ENCODE measurements around the gene OR9G4. TPM values are rescaled to one million over a fixed set of nuclear protein-coding genes. Genes with fewer than 3 reads are reported as not detected.

Gene OR9G4
- total RNA-seq, 1 donor from 2014 or later = not detected

GRCh38 chr11:56716379-56716854, 32.1 kb downstream of the OR9G4 start:
- H3K27me3 ChIP-seq (ENCODE audit: control insufficient read depth in 3 of 3, insufficient read depth in 3 of 3, low read length in 3 of 3) = no peaks in the 10 kb centered on the region
- no peak overlapping the region for H3K4me3 ChIP-seq (ENCODE audit: low read length in 3 of 3)
- H3K36me3 ChIP-seq (ENCODE audit: control insufficient read depth in 3 of 3, insufficient read depth in 3 of 3, low read length in 3 of 3) = no peaks in the 10 kb centered on the region
- no peaks in the 10 kb centered on the region for H3K4me1 ChIP-seq (ENCODE audit: control insufficient read depth in 3 of 3, insufficient read depth in 3 of 3, low read length in 3 of 3)
- no peak overlapping the region for H3K27ac ChIP-seq (ENCODE audit: low read depth, low read length)
- H3K9me3 ChIP-seq (ENCODE audit: control insufficient read depth in 3 of 3, low read length in 3 of 3) = peaks cover 0 to 2% (median 0%) of the 10 kb centered on the region in 3 donors
- H3K9ac ChIP-seq (ENCODE audit: low read depth in 1 of 3, low read length in 3 of 3) = no peak overlapping the region

GRCh38 chr11:56714206-56714605, 34.3 kb downstream of the OR9G4 start:
- Histone ChIP-seq H3K4me3 (ENCODE audit: low read length in 3 of 3) (no peak overlapping the region), H3K27ac (ENCODE audit: low read depth, low read length) (no peak overlapping the region), H3K36me3 (ENCODE audit: control insufficient read depth in 3 of 3, insufficient read depth in 3 of 3, low read length in 3 of 3) (no peaks in the 10 kb centered on the region), H3K4me1 (ENCODE audit: control insufficient read depth in 3 of 3, insufficient read depth in 3 of 3, low read length in 3 of 3) (no peaks in the 10 kb centered on the region), H3K9me3 (ENCODE audit: control insufficient read depth in 3 of 3, low read length in 3 of 3) (peaks cover 0 to 2% (median 0%) of the 10 kb centered on the region in 3 donors), H3K9ac (ENCODE audit: low read depth in 1 of 3, low read length in 3 of 3) (no peak overlapping the region), H3K27me3 (ENCODE audit: control insufficient read depth in 3 of 3, insufficient read depth in 3 of 3, low read length in 3 of 3) (no peaks in the 10 kb centered on the region)

GRCh38 chr11:56706486-56706885, 42.0 kb downstream of the OR9G4 start:
- H3K27ac ChIP-seq (ENCODE audit: low read depth, low read length) = no peak overlapping the region
- H3K9me3 ChIP-seq (ENCODE audit: control insufficient read depth in 3 of 3, low read length in 3 of 3) = peaks cover 0 to 3% (median 0%) of the 10 kb centered on the region in 3 donors
- H3K4me3 ChIP-seq (ENCODE audit: low read length in 3 of 3) = no peak overlapping the region
- H3K36me3 ChIP-seq (ENCODE audit: control insufficient read depth in 3 of 3, insufficient read depth in 3 of 3, low read length in 3 of 3) = no peaks in the 10 kb centered on the region
- H3K9ac ChIP-seq (ENCODE audit: low read depth in 1 of 3, low read length in 3 of 3) = no peak overlapping the region
- H3K27me3 ChIP-seq (ENCODE audit: control insufficient read depth in 3 of 3, insufficient read depth in 3 of 3, low read length in 3 of 3) = no peaks in the 10 kb centered on the region
- no peaks in the 10 kb centered on the region for H3K4me1 ChIP-seq (ENCODE audit: control insufficient read depth in 3 of 3, insufficient read depth in 3 of 3, low read length in 3 of 3)

GRCh38 chr11:56705784-56706396, 42.6 kb downstream of the OR9G4 start:
- no peak overlapping the region for H3K9ac ChIP-seq (ENCODE audit: low read depth in 1 of 3, low read length in 3 of 3)
- H3K4me3 ChIP-seq (ENCODE audit: low read length in 3 of 3) = no peak overlapping the region
- H3K9me3 ChIP-seq (ENCODE audit: control insufficient read depth in 3 of 3, low read length in 3 of 3) = peaks cover 0 to 3% (median 0%) of the 10 kb centered on the region in 3 donors
- no peaks in the 10 kb centered on the region for H3K4me1 ChIP-seq (ENCODE audit: control insufficient read depth in 3 of 3, insufficient read depth in 3 of 3, low read length in 3 of 3)
- no peaks in the 10 kb centered on the region for H3K27me3 ChIP-seq (ENCODE audit: control insufficient read depth in 3 of 3, insufficient read depth in 3 of 3, low read length in 3 of 3)
- H3K36me3 ChIP-seq (ENCODE audit: control insufficient read depth in 3 of 3, insufficient read depth in 3 of 3, low read length in 3 of 3) = no peaks in the 10 kb centered on the region
- H3K27ac ChIP-seq (ENCODE audit: low read depth, low read length) = no peak overlapping the region

GRCh38 chr11:56700914-56701485, 47.5 kb downstream of the OR9G4 start:
- Histone ChIP-seq H3K9me3 (ENCODE audit: control insufficient read depth in 3 of 3, low read length in 3 of 3) (peaks cover 0 to 3% (median 1%) of the 10 kb centered on the region in 3 donors), H3K27ac (ENCODE audit: low read depth, low read length) (no peak overlapping the region), H3K36me3 (ENCODE audit: control insufficient read depth in 3 of 3, insufficient read depth in 3 of 3, low read length in 3 of 3) (no peaks in the 10 kb centered on the region), H3K4me3 (ENCODE audit: low read length in 3 of 3) (no peak overlapping the region), H3K9ac (ENCODE audit: low read depth in 1 of 3, low read length in 3 of 3) (no peak overlapping the region), H3K4me1 (ENCODE audit: control insufficient read depth in 3 of 3, insufficient read depth in 3 of 3, low read length in 3 of 3) (no peaks in the 10 kb centered on the region), H3K27me3 (ENCODE audit: control insufficient read depth in 3 of 3, insufficient read depth in 3 of 3, low read length in 3 of 3) (no peaks in the 10 kb centered on the region)

- no peaks in the 10 kb centered on the region for H3K36me3 ChIP-seq (ENCODE audit: control insufficient read depth in 3 of 3, insufficient read depth in 3 of 3, low read length in 3 of 3)
- H3K27me3 ChIP-seq (ENCODE audit: control insufficient read depth in 3 of 3, insufficient read depth in 3 of 3, low read length in 3 of 3) = no peaks in the 10 kb centered on the region
- no peaks in the 10 kb centered on the region for H3K4me1 ChIP-seq (ENCODE audit: control insufficient read depth in 3 of 3, insufficient read depth in 3 of 3, low read length in 3 of 3)
- no peak overlapping the region for H3K27ac ChIP-seq (ENCODE audit: low read depth, low read length)
- H3K4me3 ChIP-seq (ENCODE audit: low read length in 3 of 3) = no peak overlapping the region
- H3K9ac ChIP-seq (ENCODE audit: low read depth in 1 of 3, low read length in 3 of 3) = no peak overlapping the region
- H3K9me3 ChIP-seq (ENCODE audit: control insufficient read depth in 3 of 3, low read length in 3 of 3) = peaks cover 0 to 3% (median 0%) of the 10 kb centered on the region in 3 donors
Measured at GRCh38 chr11:56700242-56700913, 48.1 kb downstream of the OR9G4 start.

- Histone ChIP-seq H3K27ac (ENCODE audit: low read depth, low read length) (no peak within 1 kb of the TSS), H3K9me3 (ENCODE audit: control insufficient read depth in 3 of 3, low read length in 3 of 3) (peaks cover 0 to 3% (median 0%) of the 10 kb centered on the region in 3 donors), H3K4me1 (ENCODE audit: control insufficient read depth in 3 of 3, insufficient read depth in 3 of 3, low read length in 3 of 3) (no peaks in the 10 kb centered on the region), H3K9ac (ENCODE audit: low read depth in 1 of 3, low read length in 3 of 3) (no peak within 1 kb of the TSS), H3K27me3 (ENCODE audit: control insufficient read depth in 3 of 3, insufficient read depth in 3 of 3, low read length in 3 of 3) (no peaks in the 10 kb centered on the region), H3K4me3 (ENCODE audit: low read length in 3 of 3) (no peak within 1 kb of the TSS), H3K36me3 (ENCODE audit: control insufficient read depth in 3 of 3, insufficient read depth in 3 of 3, low read length in 3 of 3) (no peaks in the 10 kb centered on the region)
Measured at GRCh38 chr11:56698795-56699194, 49.7 kb downstream of the OR9G4 start, which contains the start of gene OR9G1. Gene OR9G1 (plus strand): TSS chr11:56699095. CDS start chr11:56700388, 1,293 bp downstream.

GRCh38 chr11:56693428-56693827, 55.1 kb downstream of the OR9G4 start:
- no peak overlapping the region for H3K9ac ChIP-seq (ENCODE audit: low read depth in 1 of 3, low read length in 3 of 3)
- H3K4me3 ChIP-seq (ENCODE audit: low read length in 3 of 3) = no peak overlapping the region
- no peaks in the 10 kb centered on the region for H3K4me1 ChIP-seq (ENCODE audit: control insufficient read depth in 3 of 3, insufficient read depth in 3 of 3, low read length in 3 of 3)
- H3K27ac ChIP-seq (ENCODE audit: low read depth, low read length) = no peak overlapping the region
- H3K9me3 ChIP-seq (ENCODE audit: control insufficient read depth in 3 of 3, low read length in 3 of 3) = no peaks in the 10 kb centered on the region
- no peaks in the 10 kb centered on the region for H3K36me3 ChIP-seq (ENCODE audit: control insufficient read depth in 3 of 3, insufficient read depth in 3 of 3, low read length in 3 of 3)
- no peaks in the 10 kb centered on the region for H3K27me3 ChIP-seq (ENCODE audit: control insufficient read depth in 3 of 3, insufficient read depth in 3 of 3, low read length in 3 of 3)
